CD4-positive, alpha-beta T cell treated with Interleukin-17A for 1 hour (primary cell): ENCODE results near the gene CNBP.
"Not testable (repeated sequence)": the region's sequence is repeated elsewhere in the genome, so short reads cannot be mapped to it uniquely, and the experiment has no call there.

Source experiments
- DNase-seq: peaks from one replicate; pipeline ENCODE4 v3.0.0-alpha.2; 2020

CNBP gene

DNA sequence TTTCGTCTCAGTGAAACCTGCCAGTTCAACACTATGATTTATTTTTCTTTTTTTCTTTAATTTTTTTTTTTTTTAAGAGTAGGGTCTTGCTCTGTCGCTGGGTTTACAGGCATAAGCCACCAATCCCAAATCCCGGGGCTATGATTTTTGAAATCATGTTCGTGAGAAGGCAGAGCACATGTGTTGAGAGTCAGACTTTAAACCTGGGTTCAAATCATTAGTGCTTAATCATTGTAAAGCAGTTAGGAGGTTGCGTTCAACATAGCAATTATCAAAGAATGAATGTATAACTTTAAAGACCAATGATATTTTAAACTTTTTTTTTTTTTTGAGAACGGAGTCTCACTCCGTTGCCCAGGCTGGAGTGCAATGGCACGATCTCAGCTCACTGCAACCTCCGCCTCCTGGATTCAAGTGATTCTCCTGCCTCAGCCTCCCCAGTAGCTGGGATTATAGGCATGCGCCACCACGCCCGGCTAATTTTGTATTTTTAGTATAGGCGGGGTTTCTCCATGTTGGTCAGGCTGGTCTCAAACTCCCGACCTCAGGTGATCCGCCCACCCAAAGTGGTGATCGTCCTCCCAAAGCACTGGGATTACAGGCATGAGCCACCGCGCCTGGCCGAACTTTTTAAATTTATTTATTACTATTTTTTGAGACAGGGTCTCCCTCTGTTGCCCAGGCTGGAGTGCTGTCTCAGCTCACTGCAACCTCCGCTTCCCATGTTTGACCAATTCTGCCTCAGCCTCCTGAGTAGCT, 1.3 kb upstream of the CNBP start:
- not testable (repeated sequence) for DNase-seq

DNA sequence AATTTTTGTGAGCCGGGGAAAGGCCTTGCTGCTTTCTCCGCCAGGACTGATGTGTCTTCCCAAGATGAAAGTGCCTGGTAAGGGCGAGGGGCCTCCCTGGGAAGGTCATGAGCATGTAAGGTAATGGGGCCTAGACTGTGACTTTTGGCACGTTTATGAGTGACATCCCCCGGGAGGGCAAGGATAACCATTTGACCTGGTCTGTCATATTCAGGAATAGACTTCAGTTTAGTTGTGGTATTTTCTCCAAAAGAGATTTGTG, 631 bp upstream of the CNBP start:
- DNase-seq: peak; percentile 41

DNA sequence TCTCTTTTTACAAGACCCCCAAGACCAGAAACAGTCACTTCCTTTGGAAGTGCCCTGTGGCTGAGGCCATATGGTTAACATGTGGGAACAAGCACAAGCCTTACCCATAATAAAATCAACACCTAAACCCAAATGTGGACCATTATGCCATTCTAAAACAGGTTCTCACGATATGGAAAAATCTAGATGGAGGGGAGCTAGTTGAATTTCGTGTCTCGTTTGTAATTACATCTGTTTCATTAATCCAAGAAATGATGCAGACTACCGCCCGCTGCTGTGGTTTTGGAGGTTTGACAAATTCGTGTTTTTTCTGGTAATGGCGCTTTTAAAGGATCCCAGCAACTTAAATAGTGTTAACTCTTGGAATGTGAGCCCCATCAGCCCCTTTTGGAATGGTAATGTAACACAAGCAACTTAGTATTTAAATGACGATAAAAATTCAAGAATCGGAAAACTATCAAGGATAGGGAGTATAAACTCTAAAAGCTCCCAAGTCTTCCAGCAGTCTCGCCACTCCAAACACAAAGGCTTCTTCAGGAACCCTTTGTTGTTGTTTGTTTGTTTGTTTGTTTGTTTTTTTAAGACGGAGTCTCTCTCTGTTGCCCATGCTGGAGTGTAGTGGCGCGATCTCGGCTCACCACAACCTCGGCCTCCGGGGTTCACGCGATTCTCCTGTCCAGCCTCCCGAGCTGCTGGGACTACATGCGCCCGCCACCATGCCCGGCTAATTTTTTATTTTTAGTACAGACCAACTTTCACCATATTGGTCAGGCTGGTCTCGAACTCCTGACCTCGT, 1.1 kb downstream of the CNBP start:
- DNase-seq: peak; percentile 53

DNA sequence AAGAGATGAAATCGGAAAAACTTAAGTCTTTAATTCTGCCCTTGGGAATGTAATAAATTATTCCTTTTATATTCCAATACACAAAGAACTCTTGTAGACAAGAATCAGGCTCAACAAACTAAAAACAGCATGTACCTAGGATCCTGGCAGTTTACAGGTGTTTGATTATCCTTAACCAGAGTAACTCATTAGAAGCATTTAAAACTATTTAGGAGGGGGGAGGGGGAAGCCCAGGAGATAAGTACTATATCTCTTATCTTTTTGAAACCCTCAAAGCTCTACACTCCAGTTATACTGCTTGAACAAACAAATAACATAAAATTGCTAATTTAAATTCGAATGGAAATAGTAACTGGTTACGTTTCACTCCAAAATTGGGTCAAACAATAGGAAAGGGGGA, 1.9 kb downstream of the CNBP start:
- DNase-seq: no peak

DNA sequence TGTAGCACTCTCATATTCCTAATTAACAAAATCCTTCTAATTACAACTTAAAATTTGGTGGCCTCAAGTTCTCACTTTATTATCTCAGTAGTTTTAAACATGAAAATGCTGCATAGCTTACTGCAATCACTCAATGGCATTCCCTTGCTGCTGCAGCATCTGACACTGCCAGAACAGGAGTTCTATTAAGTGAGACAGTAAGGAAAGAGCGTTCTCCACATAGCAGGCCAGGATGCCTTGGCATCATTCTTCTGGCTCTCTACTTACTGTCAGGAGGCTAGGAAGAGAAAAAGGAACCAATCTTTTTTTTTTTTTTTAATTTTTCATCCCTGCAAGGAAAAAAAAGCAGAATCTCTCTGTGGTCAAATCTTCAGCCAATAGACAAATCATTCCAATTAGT, 3.2 kb downstream of the CNBP start:
- DNase-seq: no peak

DNA sequence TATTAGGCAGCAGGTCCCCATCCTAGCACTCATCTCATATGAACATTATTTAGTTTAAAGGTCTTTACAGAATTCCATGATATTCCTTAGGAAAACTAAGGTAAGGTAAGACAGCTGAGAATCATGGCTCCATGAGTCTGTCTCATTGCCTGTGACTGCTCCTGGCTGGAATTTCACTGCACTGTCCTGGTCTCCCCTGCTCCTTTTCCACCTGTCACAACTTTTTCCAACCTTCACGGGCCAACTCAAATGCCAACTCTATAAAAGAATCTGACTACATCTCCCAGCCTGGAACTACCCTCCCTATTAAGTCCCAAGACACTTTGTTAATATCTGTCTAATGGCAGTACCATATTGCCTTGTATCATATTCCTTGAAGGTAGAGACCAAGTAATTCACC, 7.6 kb downstream of the CNBP start:
- DNase-seq: no peak

DNA sequence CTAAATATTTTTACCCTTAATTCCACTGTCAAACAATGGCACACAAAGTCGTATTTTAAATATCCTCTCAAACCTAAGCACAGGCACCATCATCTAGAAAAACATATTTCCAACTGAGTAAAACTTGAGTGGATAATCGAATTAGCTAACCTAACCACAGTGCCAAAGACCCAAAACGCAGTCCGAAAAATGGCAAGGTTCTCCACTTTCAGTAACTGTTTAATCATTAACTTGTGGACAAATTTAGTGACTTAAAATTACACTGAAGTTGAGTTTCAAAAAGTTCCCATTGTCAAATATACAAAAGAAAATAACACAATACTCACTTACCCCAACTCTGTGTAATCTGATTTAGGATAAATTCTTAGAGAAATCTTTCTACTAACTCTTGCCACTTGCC, 10.0 kb downstream of the CNBP start:
- no peak for DNase-seq

DNA sequence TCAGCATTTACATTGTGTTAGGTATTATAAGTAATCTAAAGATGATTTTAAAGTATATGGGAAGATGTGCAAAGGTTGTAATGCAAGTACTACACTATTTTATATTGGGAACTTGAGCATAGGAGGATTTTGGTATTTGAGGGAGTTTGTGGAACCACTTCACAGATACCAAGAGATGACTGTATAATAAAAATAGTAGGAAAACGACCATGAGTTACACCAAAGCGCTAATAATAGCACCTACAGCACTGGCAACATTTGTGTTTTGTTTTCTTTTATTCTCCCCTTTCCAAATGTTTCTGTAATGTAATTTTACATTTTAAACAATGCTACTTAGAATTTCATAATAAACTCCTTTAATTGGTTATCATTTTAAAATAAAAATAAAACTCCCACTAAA, 10.5 kb downstream of the CNBP start:
- no peak for DNase-seq

DNA sequence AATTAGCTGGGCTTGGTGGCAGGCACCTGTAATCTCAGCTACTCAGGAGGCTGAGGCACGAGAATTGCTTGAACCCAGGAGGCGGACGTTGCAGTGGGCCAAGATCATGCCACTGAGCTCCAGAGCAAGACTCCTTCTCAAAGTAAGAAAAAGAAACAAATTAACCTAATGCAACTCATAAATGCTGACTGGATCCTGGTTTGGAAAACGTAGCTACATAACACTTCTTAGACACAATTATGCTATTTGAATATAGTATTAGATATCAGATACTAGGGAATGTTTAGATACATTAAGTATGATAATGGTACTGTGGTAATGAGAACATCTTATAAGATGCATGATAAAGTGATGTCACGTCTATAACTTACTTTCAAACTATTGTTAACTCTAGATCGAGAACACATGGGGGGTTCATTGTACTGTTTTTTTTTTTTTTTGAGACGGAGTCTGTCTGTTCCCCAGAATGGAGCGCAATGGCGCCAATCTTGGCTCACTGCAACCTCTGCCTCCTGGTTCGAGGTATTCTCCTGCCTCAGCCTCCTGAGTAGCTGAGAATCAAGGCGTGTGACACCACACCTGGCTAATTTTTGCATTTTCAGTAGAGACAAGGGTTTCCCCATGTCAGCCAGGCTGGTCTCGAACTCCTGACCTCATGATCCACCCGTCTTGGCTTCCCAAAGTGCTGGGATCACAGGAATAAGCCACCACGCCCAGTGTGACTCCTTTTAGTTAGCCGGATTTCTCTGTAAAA, 16.9 kb downstream of the CNBP start:
- DNase-seq: no peak

DNA sequence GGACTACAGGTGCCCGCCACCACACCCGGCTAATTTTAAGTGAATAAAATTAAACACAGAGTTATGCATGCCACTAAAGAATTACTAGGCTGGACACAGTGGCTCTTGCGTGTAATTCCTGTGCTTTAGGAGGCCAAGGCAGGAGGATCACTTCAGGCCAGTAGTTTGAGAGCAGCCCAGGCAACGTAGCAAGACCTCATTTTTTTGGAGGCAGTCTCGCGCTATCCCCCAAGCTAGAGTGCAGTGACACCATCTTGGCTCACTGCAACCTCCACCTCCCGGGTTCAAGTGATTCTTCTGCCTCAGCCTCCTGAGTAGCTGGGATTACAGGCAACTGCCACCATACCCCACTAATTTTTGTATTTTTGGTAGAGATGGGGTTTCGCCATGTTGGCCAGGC, 18.1 kb downstream of the CNBP start:
- DNase-seq: not testable (repeated sequence)

DNA sequence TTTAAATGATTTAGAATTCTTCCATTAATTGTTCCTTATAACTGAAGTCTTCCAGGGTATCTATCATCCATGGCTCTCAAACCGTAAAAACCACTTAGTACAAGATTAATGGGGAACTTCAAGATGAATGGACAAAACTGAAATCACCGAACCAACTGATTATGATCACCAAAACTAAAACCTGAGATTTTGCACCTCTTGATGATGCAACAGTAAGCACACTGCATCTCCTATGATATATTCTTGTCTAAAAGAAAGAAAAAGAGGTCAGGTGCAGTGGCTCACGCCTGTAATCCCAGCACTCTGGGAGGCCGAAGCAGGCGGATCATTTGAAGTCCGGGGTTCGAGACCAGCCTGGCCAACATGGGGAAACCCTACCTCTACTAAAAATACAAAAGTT, 19.2 kb downstream of the CNBP start:
- DNase-seq: no peak

DNA sequence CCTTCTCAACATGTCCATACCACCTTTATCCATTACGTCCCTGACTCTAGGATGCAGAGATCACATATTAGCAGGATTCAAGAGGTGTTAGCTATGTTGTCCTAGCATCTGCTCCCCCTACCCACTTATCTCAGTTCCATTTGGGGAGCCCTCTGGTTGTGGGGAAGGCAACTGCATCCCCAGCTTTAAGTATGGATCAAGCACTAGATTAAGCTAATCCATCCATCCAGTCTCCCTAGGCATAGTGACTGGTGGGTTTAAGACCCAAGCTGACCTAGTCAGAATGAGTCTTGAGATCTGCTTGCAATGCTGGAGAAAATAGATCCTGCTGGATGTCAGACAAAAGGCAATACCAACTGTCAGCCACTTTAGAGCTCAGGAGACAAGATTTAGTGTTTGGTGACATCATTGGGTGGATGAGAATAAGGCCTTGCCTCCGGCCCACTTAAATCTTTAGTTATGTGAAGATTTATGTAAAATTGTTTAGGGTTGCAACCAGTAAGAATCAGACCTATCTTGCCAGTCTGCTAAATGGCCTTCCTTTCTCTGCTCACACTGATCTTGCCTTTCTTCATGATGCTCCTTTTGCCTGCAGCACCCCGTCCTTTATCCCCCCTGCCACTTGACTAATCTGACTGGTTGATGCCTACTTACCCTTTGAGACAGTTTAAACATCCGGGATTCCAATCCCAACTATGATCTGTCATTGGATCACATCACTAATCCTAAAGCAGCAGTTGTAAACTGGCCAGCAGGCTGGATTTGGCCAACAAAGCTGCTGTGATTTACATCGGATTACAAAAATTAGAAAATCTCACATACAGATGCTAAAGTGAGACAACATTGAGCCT, 20.7 kb downstream of the CNBP start:
- no peak for DNase-seq

DNA sequence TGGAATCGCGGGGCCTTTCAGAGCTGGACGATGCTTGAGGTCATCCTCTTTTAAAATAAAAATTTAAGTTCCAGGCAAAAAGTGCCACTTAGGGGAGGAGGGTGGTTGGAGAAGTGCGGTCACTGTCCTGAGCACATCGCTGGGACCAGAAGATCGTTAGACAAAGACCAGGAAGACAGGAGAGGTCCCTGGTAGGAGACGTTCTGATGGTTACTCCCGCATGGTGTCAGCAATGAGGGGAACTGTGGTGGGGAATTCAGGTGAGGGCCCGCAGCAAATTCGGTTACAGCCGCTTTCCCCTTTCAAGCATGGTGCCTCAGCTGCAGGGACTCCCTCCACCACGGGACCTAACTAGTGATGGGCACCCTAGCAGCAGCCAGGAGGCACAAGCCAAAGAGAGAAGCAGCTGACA, 21.8 kb downstream of the CNBP start:
- DNase-seq: no peak

DNA sequence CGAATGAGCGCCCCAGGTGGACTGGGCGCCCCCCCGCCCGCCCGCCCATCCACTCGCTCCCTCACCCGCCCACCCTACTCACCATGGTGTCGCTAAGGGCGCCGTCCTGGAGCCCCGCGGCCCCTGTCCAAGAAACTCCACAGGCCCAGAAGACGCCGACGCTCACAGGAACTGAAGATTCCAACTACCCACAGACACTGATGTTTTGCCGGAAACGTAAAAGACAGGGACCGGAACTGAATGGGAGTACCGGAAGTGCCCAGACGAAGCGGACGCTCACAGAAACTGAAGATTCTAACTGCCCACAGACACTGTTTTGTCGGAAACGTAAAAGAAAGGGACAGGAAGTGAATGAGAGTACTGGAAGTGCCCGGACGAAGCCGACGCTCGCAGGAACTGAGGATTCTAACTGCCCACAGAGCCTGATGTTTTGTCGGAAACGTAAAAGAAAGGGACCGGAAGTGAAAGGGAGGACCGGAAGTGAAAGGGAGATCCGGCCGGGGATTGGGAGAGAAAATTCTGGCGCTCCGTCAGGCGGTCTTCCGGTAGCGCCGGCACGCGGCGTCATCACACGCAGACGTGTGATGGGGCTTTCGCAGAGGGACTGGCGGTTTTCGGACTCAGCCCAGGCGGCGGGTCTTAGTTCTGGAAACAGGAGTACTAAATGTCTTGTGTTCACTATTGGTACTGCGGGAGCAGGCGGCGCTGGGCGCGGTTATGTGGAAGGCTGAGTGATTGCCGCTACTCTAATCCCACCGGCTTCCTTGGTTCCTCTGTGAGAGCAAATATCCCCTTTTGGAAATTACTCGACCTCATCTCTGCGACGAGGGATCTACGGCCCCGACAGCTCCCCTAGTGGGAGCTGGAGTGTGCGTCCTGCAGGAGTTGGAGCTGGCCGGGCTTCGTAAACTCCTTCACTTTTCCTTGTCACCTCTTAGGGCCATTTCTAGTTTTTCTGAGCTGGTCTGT, 22.5 kb downstream of the CNBP start, which contains the start of gene ISY1:
TSS of gene ISY1 (minus strand) at position 173 of the 969 bp plus-strand sequence. CDS start at position 85, 88 bp downstream.
- DNase-seq: peak; percentile 93

DNA sequence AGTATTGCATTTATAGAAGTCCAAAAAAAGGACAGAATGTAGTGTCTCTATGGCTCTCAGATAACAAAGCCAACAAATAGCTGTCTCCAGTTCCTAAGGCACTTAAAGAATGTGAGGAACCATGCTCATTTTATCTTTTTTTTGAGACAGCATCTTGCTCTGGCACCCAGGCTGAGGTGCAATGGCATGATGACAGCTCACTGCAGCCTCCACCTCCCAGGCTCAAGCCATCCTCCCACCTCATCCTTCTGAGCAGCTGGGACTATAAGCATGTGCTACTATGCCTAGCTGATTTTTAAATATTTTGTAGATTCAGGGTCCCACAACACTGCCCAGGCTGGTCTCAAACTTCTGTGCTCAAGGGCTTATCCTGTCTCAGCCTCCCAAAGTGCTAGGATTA, 38.9 kb downstream of the CNBP start:
- no peak for DNase-seq

DNA sequence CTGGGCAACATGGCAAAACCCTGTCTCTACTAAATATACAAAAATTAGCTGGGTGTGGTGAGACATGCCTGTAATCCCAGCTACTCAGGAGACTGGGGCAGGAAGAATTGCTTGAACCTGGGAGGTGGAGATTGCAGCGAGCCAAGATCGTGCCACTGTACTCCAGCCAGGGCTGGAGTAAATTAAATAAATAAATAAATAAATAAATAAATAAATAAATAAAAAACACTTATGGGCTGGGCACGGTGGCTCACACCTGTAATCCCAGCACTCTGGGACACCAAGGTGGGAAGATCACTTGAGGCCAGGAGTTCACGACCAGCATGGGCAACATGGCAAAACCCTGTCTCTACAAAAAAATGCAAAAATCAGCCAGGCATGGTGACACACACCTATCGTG, 42.7 kb downstream of the CNBP start:
- not testable (repeated sequence) for DNase-seq

DNA sequence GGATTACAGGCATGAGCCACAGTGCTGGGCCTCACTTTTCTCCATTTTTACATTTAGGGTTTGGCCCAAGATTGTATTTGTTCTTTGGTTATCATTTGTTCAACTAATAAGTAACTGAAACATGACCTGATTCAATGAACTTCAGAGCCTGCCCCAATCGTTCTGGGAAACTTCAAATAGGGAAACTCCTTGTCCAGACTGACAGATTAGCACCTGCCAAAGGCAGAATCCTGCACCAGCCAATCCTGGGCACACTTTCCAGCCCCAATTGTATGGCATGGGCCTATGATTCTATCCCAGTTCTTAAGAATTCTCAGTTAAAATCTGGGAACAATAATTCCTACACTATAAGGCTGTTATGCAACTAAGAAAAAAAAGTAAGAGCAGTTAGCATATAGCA, 43.8 kb downstream of the CNBP start:
- DNase-seq: no peak

DNA sequence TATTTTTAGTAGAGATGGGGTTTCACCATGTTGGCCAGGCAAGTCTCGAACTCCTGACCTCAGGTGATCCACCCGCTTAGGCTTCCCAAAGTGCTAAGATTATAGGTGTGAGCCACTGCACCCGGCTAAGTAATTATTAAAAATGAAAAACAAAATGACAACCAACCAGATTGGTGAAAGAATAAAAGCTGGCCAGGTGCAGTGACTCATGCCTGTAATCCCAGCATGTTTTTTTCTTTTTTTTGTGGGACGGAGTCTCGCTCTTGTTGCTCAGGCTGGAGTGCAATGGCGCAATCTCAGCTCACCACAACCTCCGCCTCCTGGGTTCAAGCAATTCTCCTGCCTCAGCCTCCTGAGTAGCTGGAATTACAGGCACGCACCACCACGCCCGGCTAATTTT, 47.4 kb downstream of the CNBP start:
- not testable (repeated sequence) for DNase-seq

DNA sequence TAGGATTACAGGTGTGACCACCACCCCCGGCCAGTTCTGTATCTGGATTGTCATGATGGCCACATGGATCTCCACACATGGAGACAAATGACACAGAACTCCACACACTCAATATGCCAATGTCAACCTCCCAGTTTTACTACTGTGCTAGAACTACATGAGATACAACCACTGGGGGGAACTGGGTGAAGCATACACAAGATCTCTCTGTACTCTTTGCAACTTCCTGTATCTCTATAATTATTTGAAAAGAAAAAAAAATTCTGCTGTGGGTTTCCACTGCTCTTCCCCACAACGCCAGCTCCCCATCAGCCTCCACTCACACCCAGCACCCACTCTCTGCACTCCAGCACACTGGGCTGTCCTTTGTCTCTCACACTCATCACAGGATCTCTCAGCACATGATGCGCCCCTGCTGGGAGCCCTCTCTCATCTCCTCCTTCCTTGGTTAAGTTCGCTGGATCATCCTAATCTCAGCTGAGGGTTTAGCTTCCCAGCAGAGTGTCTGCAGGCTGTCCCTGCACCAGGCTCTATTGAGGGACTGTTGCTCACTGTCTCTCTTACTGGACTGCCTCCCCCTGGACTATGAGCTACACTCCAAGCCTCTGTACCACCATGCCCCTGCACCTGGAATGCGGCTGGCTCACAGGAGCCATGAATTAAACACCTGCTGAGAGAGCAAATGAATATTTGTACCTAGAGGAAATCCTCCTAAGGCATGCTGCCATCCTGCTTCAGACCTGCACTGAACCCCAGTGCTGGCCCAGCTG, 51.4 kb downstream of the CNBP start:
- DNase-seq: no peak

DNA sequence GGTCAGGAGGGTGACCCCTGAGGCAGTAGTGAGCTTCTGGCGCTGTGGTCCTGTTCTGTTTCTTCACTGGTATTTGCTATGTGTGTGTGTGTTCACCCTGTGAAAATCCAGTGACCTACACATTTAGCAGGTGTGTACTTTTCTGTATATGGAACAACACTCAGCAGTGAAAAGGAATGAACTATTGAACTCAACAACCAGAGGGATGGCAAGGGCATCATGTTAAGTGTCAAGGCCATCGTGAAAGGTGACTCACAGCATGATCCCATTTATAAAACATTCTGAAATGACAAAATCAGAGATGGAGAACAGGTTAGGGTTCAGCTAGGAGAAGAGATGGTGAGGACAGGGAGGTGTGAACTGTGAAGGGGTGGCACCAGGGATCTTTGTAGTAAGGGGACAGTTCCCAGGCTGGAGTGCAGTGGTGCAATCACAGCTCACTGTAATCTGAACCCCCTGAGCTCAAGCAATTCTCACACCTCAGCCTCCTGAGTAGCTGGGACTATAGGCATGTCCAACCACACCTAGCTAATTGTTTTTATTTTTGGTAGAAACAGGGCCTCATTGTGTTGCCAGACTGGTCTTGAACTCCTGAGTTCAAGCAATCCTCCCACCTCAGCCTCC, 52.1 kb downstream of the CNBP start:
- DNase-seq: no peak
